ENCODE results near the gene ZC3H7A.

ZC3H7A gene

GRCh38 chr16:11735787-11736186 is 61.3 kb downstream of the ZC3H7A start:
- no peak for DNase-seq (ENCODE audit: low read depth, low spot score)

DNA sequence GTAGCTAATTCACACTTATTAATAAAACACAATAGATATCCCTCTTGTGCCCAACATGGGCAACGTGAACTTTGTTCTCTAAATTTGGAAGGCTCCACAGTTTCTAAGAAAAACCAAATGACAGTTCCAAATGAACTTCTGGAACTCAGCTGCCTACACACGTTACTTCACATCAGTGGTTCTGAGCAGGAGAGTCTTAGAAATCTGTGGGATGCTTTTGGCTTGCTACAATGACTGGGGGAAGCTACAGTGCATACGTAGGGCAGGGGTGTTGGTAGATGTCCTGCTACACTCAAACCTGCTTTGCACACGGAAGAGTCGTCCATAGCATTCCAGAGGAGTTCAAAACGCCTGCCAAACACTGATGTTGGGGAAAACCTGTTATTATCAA is 62.4 kb downstream of the ZC3H7A start:
- DNase-seq (ENCODE audit: low read depth, low spot score): no peak

DNA sequence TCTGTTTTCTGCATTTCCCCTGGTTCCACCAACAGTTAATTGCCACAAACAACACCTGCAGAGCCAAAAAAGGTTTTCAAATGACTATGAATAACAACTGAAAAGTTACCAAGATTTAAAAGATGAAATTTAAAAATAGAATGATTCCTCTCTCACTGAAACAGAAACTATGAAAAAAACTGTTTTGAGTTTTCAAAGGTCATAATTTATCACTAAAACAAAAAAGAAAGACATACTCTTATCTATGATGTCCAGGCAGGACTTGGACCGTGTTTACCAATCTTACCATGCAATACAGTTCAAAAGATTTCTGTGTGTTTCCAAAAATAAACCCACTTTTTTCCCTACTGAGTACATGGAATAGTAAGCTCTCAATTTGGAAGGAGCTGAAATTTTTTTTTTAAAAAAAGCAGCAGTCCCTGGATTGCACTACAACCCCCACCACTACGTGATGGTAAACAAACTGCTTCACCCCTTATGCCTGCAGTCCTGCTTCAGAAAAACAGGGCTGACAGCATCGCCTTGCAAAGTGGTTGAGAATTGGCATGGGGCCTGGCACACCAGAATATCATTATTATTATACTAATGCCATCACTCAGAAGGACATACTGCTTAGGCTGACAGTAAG is 62.9 kb downstream of the ZC3H7A start:
- DNase-seq (ENCODE audit: low read depth, low spot score): no peak

DNA sequence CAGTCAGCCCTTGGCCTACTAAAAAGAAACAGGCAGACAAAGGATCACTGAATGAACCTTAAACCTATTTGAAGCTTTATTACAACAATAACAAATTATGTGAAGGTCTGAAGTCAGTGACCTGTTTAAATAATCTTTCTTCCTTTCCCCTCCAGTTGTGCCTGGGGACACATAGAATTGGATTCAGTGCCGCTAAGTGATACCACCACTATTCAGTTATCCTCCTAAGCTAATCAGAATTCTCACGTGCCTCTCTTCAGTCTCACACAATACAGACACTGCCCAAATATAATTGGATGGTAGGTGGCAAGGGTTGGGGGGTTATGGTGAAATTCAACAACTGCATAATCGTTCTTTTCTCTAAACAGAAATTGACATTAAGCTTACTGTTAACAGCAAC is 65.8 kb downstream of the ZC3H7A start:
- no peak for DNase-seq (ENCODE audit: low read depth, low spot score)

DNA sequence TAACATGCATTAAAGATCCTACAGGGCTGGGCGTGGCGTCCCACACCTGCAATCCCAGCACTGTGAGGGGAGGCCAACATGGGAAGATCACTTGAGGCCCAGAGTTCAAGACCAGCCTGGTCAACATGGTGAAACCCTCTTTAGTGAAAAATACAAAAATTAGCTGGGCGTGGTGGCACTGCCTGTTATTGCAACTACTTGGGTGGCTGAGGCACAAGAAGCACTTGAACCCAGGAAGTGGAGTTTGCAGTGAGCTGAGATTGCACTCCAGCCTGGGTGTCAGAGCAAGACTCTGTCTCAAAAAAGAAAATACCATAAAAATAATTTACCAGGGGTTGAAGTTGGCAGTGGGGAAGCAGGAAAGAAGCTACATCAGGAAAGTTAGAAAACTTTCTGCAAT is 67.3 kb downstream of the ZC3H7A start:
- no peak for DNase-seq (ENCODE audit: low read depth, low spot score)

- DNase-seq (ENCODE audit: low read depth, low spot score): no peak
Measured at GRCh38 chr16:11727796-11728543, 69.1 kb downstream of the ZC3H7A start.

GRCh38 chr16:11726008-11726407 is 71.0 kb downstream of the ZC3H7A start:
- DNase-seq (ENCODE audit: low read depth, low spot score): no peak

DNA sequence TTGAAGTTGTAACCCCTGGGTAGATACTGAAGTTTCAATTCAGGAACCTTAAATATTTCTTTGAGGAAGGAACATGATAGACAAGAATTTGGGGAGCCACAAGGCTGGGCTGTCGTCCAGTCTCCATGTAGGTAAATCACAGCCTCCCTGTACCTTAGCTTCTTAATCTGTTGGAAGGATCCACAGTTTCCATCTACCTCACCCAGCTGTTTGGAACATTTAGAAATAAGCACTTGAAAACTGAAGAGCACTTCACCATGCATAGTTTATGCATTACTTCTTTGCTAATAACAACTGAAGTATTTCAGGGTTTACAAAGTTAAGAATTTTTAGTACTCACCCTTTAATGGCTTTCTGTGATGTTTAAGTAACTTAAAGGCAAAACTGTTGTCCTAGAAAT is 71.6 kb downstream of the ZC3H7A start:
- DNase-seq (ENCODE audit: low read depth, low spot score): no peak

DNA sequence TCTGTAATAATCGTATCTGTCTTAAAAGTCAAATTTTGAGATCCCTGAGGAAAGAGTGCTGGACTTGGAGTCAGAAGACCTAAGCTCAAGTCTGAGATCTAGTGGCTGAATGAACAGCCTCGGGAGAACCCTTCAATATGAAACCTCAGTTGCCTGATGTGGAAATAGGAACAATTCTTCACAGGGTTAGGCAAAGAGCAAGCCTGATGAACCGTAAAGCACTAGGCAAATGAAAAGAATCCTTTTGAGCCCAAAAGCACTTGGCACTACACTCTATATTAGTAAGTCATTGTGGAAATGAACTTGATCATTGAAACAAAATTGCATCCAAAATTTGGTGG is 74.6 kb downstream of the ZC3H7A start:
- no peak for DNase-seq (ENCODE audit: low read depth, low spot score)

DNA sequence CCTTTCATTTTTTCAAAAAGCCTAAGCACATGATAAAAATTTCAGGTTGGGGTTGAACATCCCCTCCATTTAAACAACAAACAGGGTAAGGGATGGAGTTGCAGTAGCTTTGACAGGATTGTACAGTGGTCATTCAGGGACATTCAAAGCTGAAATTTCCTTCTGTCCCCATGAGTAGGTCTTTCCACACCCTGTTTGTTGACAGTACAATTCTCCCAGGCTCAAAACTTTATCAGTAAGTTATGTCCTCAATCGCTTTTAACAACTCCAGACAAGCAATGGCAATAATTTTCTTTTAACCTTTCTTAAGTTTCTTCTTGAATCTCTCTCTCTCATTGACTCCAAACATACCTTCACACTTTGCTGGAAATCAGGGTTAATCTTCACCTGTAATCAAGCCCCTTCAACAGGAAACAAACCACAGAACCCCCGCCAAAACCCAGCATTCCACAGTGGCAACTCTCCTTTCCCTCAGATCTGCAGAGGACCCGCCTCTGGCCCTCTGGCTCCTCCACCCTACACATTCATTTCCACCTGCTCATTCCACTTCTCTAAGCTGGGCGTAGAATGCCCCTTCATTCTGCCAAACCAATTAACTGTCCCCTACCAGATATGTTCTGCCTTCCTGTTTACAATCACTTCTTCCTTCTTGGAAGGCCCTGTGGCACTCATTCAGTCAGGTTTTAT is 75.1 kb downstream of the ZC3H7A start:
- DNase-seq (ENCODE audit: low read depth, low spot score): no peak

DNA sequence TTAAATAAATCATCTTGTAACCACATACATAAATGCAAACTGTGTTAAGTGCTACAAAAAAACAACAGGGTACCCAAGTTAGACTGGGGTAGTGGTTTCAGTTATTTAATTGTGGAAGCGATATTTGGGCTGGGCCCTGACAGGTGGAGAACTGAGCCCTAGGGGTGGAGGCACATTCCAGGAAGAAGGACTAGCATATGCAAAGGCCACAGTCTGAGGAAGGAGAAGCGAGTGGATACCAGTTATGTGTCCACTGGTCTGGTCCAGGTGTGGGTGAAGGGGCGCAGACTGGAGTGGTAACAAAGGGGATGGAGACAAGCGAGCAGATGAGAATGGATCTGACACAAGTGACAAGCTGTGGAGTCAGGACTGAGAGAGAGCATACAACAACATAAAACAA is 77.3 kb downstream of the ZC3H7A start:
- no peak for DNase-seq (ENCODE audit: low read depth, low spot score)

DNA sequence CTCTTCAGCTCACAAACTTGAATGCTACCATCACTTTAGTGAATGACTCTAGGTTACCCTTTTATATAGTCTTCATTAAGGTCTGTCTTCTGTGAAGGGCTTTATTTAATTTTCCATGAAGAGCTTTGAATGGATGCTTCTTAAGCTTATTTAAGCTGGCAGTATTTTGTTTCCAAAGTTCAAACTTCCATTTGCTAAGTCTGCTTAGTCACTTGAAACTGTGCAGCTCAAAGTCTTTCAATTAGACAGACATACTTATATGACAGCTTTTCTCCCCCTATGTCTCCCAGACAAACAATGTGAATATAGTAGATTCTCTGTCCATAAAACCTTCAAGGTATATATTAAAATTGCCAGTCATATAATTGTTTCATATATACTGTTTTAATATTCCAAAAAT is 77.9 kb downstream of the ZC3H7A start:
- no peak for DNase-seq (ENCODE audit: low read depth, low spot score)

GRCh38 chr16:11717811-11718210 is 79.2 kb downstream of the ZC3H7A start:
- no peak for DNase-seq (ENCODE audit: low read depth, low spot score)

DNA sequence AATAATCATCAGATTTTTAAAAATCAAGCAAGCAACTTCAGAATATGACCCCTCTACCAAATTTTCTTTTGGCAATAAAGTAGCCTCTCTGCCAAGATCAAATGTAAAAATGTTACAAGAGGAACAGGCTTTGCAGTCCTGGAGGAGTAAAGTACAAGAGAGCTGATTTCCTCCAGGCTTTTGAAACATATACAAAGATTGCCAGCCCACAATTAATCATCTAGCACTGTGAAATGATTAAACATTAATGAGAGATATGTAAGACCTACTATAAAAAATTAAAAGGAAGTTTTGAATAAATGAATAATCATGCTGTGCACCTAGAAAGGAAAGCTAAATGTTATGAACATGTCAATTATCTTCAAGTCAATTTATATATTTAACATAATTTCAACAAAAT is 80.7 kb downstream of the ZC3H7A start:
- no peak for DNase-seq (ENCODE audit: low read depth, low spot score)

GRCh38 chr16:11715246-11715947 is 81.7 kb downstream of the ZC3H7A start:
- DNase-seq (ENCODE audit: low read depth, low spot score): no peak

DNA sequence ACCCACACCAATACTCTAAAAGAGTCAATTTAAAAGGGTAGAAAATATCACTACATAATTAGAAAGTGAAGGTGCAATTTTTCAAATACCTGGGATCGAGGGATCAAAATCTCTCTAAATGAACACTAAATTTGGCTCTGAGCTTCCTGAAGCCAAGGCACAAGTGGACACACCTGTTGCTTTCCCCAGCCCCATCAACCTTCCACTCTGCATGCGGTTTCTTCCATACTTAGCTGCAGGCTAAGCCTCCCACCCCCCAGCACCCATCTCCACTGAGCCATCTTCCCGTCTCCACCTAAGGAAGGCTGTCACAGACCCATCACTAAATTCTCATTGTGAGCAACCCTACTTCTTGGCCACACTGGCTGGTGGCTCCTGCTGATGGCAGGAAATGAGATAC is 84.9 kb downstream of the ZC3H7A start:
- no peak for DNase-seq (ENCODE audit: low read depth, low spot score)

- DNase-seq (ENCODE audit: low read depth, low spot score): no peak
Measured at GRCh38 chr16:11711662-11712061, 85.4 kb downstream of the ZC3H7A start.

GRCh38 chr16:11708421-11708820 is 88.6 kb downstream of the ZC3H7A start:
- DNase-seq (ENCODE audit: low read depth, low spot score): no peak

DNA sequence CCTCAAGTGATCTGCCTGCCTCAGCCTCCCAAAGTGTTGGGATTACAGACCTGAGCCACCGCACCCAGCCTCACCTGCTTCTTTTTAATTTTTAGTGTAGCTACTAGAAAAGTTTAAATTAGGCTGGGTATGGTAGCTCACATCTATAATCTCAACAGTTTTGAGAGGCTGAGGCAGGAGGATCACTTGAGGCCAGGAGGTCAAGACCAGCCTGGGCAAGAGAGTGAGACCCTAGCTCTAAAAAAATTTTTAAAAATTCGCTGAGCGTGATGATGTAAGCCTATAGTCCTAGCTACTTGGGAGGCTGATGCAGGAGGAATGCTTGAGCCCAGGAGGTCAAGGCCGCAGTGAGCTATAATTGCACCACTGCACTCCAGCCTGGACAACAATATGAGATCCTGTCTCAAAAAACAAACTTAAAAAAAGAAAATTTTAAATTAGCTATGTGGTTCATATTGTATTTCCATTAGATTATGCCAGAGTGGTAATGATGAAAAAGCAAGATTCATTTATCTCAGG is 89.3 kb downstream of the ZC3H7A start:
- no peak for DNase-seq (ENCODE audit: low read depth, low spot score)

GRCh38 chr16:11706180-11706742 is 90.8 kb downstream of the ZC3H7A start:
- DNase-seq (ENCODE audit: low read depth, low spot score): no peak

- DNase-seq (ENCODE audit: low read depth, low spot score): no peak
Measured at GRCh38 chr16:11705311-11706025, 91.6 kb downstream of the ZC3H7A start.

Measured in activated CD4-positive, CD25-positive, alpha-beta regulatory T cell treated with anti-CD3 and anti-CD28 coated beads, Interleukin-2, amount 50 U/mL, for 16 hours (primary cell).